ENCODE results near the gene LRBA.

LRBA gene

GRCh38 chr4:150852216-150852615, 162.9 kb downstream of the LRBA start:
- DNase-seq, result no peak
- Histone ChIP-seq H3K9me3 (ENCODE audit: control insufficient read depth, low read length) (no peaks in the 10 kb centered on the region), H4K91ac (ENCODE audit: low read length) (no peak overlapping the region), H3K79me1 (replicated peaks; ENCODE audit: low read length, poor library complexity, severe bottlenecking) (peaks cover 1% of the 10 kb centered on the region), H4K8ac (ENCODE audit: low read length) (no peak overlapping the region), H2BK120ac (ENCODE audit: low read depth, low read length) (no peak overlapping the region), H3K4ac (ENCODE audit: low read depth in 1 of 2, low read length in 2 of 2) (no peak overlapping the region), H3K27me3 (ENCODE audit: control insufficient read depth in 1 of 2, insufficient read depth in 1 of 2, low read length in 2 of 2) (no peaks in the 10 kb centered on the region), H3K4me3 (ENCODE audit: insufficient read depth in 1 of 2, low read depth in 1 of 2, low read length in 2 of 2) (no peak overlapping the region), H3K27ac (ENCODE audit: low read length, poor library complexity, severe bottlenecking) (no peak overlapping the region), H3K18ac (ENCODE audit: low read depth in 1 of 2, low read length in 2 of 2) (no peak overlapping the region), H2AFZ (ENCODE audit: low read depth, low read length) (no peak overlapping the region), H3K14ac (ENCODE audit: low read length in 2 of 2) (no peak overlapping the region), H3K23ac (ENCODE audit: low read length in 2 of 2) (no peak overlapping the region), H2BK12ac (ENCODE audit: low read length in 2 of 2) (no peak overlapping the region), H3K4me1 (ENCODE audit: control insufficient read depth, insufficient read depth, low read depth, low read length) (no peaks in the 10 kb centered on the region), H2AK5ac (ENCODE audit: low read length, severe bottlenecking) (no peak overlapping the region), H2BK15ac (ENCODE audit: low read depth, poor library complexity, severe bottlenecking) (no peak overlapping the region), H3K36me3 (ENCODE audit: control insufficient read depth in 1 of 2, insufficient read depth in 2 of 2, low read depth in 1 of 2, low read length in 2 of 2) (peaks cover 2 to 9% of the 10 kb centered on the region in 2 experiments), H2BK5ac (ENCODE audit: low read depth, low read length, poor library complexity, severe bottlenecking) (no peak overlapping the region), H3K4me2 (ENCODE audit: low read length, poor library complexity, severe bottlenecking) (no peak overlapping the region), H3K9ac (ENCODE audit: low read length) (no peak overlapping the region)
- 93% methylated on average over 1 of the region's 1 CpG for WGBS

- Histone ChIP-seq H3K79me1 (replicated peaks; ENCODE audit: low read length, poor library complexity, severe bottlenecking) (peaks cover 1% of the 10 kb centered on the region), H2BK15ac (ENCODE audit: low read depth, poor library complexity, severe bottlenecking) (no peak overlapping the region), H3K4me3 (ENCODE audit: insufficient read depth in 1 of 2, low read depth in 1 of 2, low read length in 2 of 2) (no peak overlapping the region), H3K27me3 (ENCODE audit: control insufficient read depth in 1 of 2, insufficient read depth in 1 of 2, low read length in 2 of 2) (no peaks in the 10 kb centered on the region), H3K9me3 (ENCODE audit: control insufficient read depth, low read length) (no peaks in the 10 kb centered on the region), H3K4me1 (ENCODE audit: control insufficient read depth, insufficient read depth, low read depth, low read length) (no peaks in the 10 kb centered on the region), H4K91ac (ENCODE audit: low read length) (no peak overlapping the region), H3K4me2 (ENCODE audit: low read length, poor library complexity, severe bottlenecking) (no peak overlapping the region), H3K4ac (ENCODE audit: low read depth in 1 of 2, low read length in 2 of 2) (no peak overlapping the region), H4K8ac (ENCODE audit: low read length) (no peak overlapping the region), H3K14ac (ENCODE audit: low read length in 2 of 2) (no peak overlapping the region), H3K27ac (ENCODE audit: low read length, poor library complexity, severe bottlenecking) (no peak overlapping the region), H2AFZ (ENCODE audit: low read depth, low read length) (no peak overlapping the region), H3K9ac (ENCODE audit: low read length) (no peak overlapping the region), H3K23ac (ENCODE audit: low read length in 2 of 2) (no peak overlapping the region), H2BK12ac (ENCODE audit: low read length in 2 of 2) (no peak overlapping the region), H3K36me3 (ENCODE audit: control insufficient read depth in 1 of 2, insufficient read depth in 2 of 2, low read depth in 1 of 2, low read length in 2 of 2) (peaks cover 2 to 13% of the 10 kb centered on the region in 2 experiments), H2BK5ac (ENCODE audit: low read depth, low read length, poor library complexity, severe bottlenecking) (no peak overlapping the region), H2AK5ac (ENCODE audit: low read length, severe bottlenecking) (no peak overlapping the region), H2BK120ac (ENCODE audit: low read depth, low read length) (no peak overlapping the region), H3K18ac (ENCODE audit: low read depth in 1 of 2, low read length in 2 of 2) (no peak overlapping the region)
- 88% methylated on average over 1 of the region's 1 CpG for WGBS
- no peak for DNase-seq
Measured at GRCh38 chr4:150849016-150849415, 166.1 kb downstream of the LRBA start.

- Histone ChIP-seq H4K8ac (ENCODE audit: low read length) (no peak overlapping the region), H3K36me3 (ENCODE audit: control insufficient read depth in 1 of 2, insufficient read depth in 2 of 2, low read depth in 1 of 2, low read length in 2 of 2) (peaks cover 0 to 8% of the 10 kb centered on the region in 2 experiments), H3K4me1 (ENCODE audit: control insufficient read depth, insufficient read depth, low read depth, low read length) (no peaks in the 10 kb centered on the region), H2BK12ac (ENCODE audit: low read length in 2 of 2) (no peak overlapping the region), H3K4me3 (ENCODE audit: insufficient read depth in 1 of 2, low read depth in 1 of 2, low read length in 2 of 2) (no peak overlapping the region), H2BK15ac (ENCODE audit: low read depth, poor library complexity, severe bottlenecking) (no peak overlapping the region), H2BK5ac (ENCODE audit: low read depth, low read length, poor library complexity, severe bottlenecking) (no peak overlapping the region), H3K9ac (ENCODE audit: low read length) (no peak overlapping the region), H2AFZ (ENCODE audit: low read depth, low read length) (no peak overlapping the region), H3K23ac (ENCODE audit: low read length in 2 of 2) (no peak overlapping the region), H3K4ac (ENCODE audit: low read depth in 1 of 2, low read length in 2 of 2) (no peak overlapping the region), H2BK120ac (ENCODE audit: low read depth, low read length) (no peak overlapping the region), H2AK5ac (ENCODE audit: low read length, severe bottlenecking) (no peak overlapping the region), H3K14ac (ENCODE audit: low read length in 2 of 2) (no peak overlapping the region), H3K18ac (ENCODE audit: low read depth in 1 of 2, low read length in 2 of 2) (no peak overlapping the region), H3K27me3 (ENCODE audit: control insufficient read depth in 1 of 2, insufficient read depth in 1 of 2, low read length in 2 of 2) (no peaks in the 10 kb centered on the region), H4K91ac (ENCODE audit: low read length) (no peak overlapping the region), H3K79me1 (replicated peaks; ENCODE audit: low read length, poor library complexity, severe bottlenecking) (no peaks in the 10 kb centered on the region), H3K27ac (ENCODE audit: low read length, poor library complexity, severe bottlenecking) (no peak overlapping the region), H3K9me3 (ENCODE audit: control insufficient read depth, low read length) (no peaks in the 10 kb centered on the region), H3K4me2 (ENCODE audit: low read length, poor library complexity, severe bottlenecking) (no peak overlapping the region)
- DNase-seq, result no peak
- WGBS, result 97% methylated on average over 7 of the region's 8 CpGs
Measured at GRCh38 chr4:150828159-150828558, 186.9 kb downstream of the LRBA start.

- H3K27me3 ChIP-seq (ENCODE audit: control insufficient read depth in 1 of 2, insufficient read depth in 1 of 2, low read length in 2 of 2), result no peaks in the 10 kb centered on the region
- peaks cover 0 to 8% of the 10 kb centered on the region in 2 experiments for H3K36me3 ChIP-seq (ENCODE audit: control insufficient read depth in 1 of 2, insufficient read depth in 2 of 2, low read depth in 1 of 2, low read length in 2 of 2)
- WGBS, result no CpG with 5 or more reads among the region's 1 CpG
- H4K8ac ChIP-seq (ENCODE audit: low read length), result no peak overlapping the region
- H3K4me3 ChIP-seq (ENCODE audit: insufficient read depth in 1 of 2, low read depth in 1 of 2, low read length in 2 of 2), result no peak overlapping the region
- H2BK15ac ChIP-seq (ENCODE audit: low read depth, poor library complexity, severe bottlenecking), result no peak overlapping the region
- no peaks in the 10 kb centered on the region for H3K79me1 ChIP-seq (replicated peaks; ENCODE audit: low read length, poor library complexity, severe bottlenecking)
- no peak overlapping the region for H3K9ac ChIP-seq (ENCODE audit: low read length)
- H3K23ac ChIP-seq (ENCODE audit: low read length in 2 of 2), result no peak overlapping the region
- no peak overlapping the region for H2BK120ac ChIP-seq (ENCODE audit: low read depth, low read length)
- no peak overlapping the region for H4K91ac ChIP-seq (ENCODE audit: low read length)
- H2BK12ac ChIP-seq (ENCODE audit: low read length in 2 of 2), result no peak overlapping the region
- H3K14ac ChIP-seq (ENCODE audit: low read length in 2 of 2), result no peak overlapping the region
- DNase-seq, result no peak
- no peak overlapping the region for H2BK5ac ChIP-seq (ENCODE audit: low read depth, low read length, poor library complexity, severe bottlenecking)
- no peak overlapping the region for H2AK5ac ChIP-seq (ENCODE audit: low read length, severe bottlenecking)
- H3K18ac ChIP-seq (ENCODE audit: low read depth in 1 of 2, low read length in 2 of 2), result no peak overlapping the region
- no peaks in the 10 kb centered on the region for H3K9me3 ChIP-seq (ENCODE audit: control insufficient read depth, low read length)
- H3K4me2 ChIP-seq (ENCODE audit: low read length, poor library complexity, severe bottlenecking), result no peak overlapping the region
- H3K4me1 ChIP-seq (ENCODE audit: control insufficient read depth, insufficient read depth, low read depth, low read length), result no peaks in the 10 kb centered on the region
- H3K4ac ChIP-seq (ENCODE audit: low read depth in 1 of 2, low read length in 2 of 2), result no peak overlapping the region
- H3K27ac ChIP-seq (ENCODE audit: low read length, poor library complexity, severe bottlenecking), result no peak overlapping the region
- no peak overlapping the region for H2AFZ ChIP-seq (ENCODE audit: low read depth, low read length)
Measured at GRCh38 chr4:150827226-150827625, 187.9 kb downstream of the LRBA start.
